ENCODE data around the gene ICA1.

GRCh38 chr7:8160779-8161345 lies 101.1 kb downstream of the ICA1 start:
- TF ChIP-seq POLR2A (IDR thresholded peaks at IDR 0.05; ENCODE audit: low read depth, low read length) (no peak), POLR2AphosphoS5 (IDR thresholded peaks at IDR 0.05; ENCODE audit: low read depth, low read length) (no peak), TAF1 (IDR thresholded peaks at IDR 0.05; ENCODE audit: borderline replicate concordance, low read depth, low read length) (no peak)

All from GM12892 (cell line).